Muscle of arm (tissue), 12 donors: ENCODE data around the gene WWOX. TPM values are rescaled to one million over a fixed set of nuclear protein-coding genes. Genes with fewer than 3 reads are reported as not detected.

Experiments used
- DNase-seq: peaks from one replicate; pipeline ENCODE4 v3.0.0-alpha.2; 2013
- polyA plus RNA-seq, 12 donors: library from polyadenylated mRNA; unstranded; fragments of 120-200 nt; gene quantifications; one replicate each; pipeline ENCODE4 v1.2.1, GENCODE V29; 2013; ENCODE audit not compliant: insufficient read length in 12 of 12

The WWOX gene
- polyA plus RNA-seq, 12 donors = 7.4 to 17.2 (median 10.9) TPM; not detected in 2

DNA sequence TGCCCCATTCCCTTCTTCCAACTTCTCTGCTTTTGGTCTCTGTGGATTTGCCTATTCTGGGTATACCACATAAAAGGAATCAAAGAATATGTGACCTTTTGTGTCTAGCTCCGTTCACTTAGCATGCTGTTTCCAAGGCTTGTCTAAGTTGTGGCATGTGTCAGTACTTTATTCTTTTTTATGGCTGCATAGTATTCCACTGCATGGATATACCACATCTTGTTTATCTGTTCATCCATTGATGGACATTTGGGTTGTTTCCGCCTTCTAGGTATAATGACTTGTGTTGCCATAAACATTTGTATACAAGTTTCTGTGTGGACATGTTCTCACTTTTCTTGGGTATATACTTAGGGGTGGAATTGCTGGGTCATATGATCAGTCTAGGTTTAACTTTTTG is 1068.4 kb downstream of the WWOX start:
- DNase-seq = no peak

- DNase-seq = no peak
Measured at GRCh38 chr16:79168321-79168720, 1068.9 kb downstream of the WWOX start.

DNA sequence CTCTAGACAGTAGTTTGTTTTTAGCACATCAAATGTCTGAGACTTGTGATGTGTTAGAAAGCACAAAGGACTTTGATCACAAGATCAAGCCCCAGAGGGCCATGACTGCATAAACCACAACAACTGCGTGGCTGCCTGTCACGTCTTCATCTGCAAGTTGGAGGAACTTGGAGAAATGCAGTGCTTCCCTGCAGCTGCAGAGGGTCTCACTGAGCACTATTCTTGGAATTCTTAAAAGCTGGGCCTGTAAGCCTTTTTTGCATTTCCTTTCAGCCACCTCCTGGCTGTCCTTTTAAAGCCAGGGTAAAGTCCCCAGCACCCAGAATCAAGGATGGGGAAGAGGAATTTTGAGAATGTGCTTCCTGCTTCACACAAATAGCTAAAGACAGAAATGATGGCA is 1069.8 kb downstream of the WWOX start:
- no peak for DNase-seq

- no peak for DNase-seq
Measured at GRCh38 chr16:79170555-79171246, 1071.2 kb downstream of the WWOX start.

GRCh38 chr16:79171504-79171903 is 1072.0 kb downstream of the WWOX start:
- DNase-seq = no peak

DNA sequence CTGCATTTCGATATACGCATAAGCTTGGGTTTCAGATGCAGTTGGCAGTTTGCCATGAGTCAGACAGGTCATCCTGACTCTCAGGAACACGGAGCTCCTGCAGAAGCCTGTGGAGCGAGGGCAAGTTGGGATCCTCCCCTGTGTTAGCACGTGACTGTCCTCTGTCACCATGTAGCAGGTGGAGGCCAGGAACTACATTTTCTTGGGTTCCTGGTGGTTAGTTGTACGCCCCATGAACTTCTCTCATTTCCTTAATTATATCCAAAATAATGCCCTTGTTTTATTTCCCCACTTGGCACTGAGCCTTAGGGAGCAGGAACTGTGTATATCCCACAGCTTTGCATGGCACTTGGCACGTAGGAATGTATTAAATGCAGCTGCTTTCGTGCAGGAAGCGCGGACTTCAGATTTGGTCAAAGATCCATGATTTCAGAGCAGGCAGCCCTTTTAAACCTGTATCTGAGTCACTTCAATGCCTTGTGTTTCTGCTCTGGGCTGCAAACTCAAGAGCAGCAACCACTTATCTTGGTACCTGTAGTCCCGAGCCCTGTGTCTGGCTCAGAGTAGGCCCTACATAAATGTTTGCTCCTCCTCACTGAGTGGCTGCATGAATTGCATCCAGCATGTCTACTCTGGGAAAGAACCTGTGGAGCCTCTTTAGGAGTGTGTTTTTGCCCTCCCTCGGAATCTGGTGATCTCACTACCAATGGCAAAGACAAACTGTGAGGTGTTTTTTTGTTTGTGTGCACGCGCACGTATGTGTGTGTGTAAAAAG is 1072.7 kb downstream of the WWOX start:
- DNase-seq = no peak

DNA sequence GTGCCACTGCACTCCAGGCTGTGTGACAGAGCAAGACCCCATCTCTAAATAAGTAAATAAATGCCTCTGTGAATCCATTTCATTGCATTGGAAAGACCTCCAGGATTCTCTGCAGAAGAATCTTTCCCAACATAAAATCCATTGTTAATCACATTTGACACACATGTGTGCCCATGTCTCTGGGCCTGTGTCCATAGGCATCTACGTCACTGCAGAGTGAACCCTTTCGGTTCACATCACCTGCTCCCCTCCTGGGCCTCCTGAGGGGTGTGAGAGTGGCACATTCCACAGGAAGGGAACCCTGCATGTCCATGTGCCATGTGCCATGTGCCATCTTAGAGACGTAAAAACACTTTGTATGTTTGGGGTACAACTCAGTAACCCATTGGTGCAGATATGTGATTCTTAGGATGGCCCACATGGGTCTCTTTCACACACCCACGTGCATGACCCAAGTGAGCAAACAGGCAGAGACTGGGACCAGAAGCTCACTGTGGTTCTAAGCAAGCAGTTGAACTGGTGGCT is 1073.6 kb downstream of the WWOX start:
- DNase-seq = no peak

DNA sequence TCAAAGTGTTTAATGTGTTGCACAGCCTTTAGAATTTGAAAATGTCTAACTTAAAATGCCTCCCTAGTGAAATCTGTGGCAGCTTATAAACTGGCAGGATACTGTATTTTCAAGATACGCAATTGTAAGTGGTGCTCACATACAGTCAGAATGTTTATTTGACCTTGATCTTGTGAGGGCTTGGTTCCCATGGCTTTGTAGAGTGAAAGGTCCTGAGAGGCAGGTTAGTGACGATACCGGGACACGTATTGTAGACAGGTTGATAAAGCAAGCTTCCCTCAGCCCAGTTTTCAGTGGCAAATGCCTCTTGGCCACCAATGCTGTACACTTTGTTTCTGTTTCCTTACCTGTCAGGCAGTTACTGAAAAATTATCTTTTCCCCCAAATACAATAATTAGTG is 1074.5 kb downstream of the WWOX start:
- DNase-seq = no peak

DNA sequence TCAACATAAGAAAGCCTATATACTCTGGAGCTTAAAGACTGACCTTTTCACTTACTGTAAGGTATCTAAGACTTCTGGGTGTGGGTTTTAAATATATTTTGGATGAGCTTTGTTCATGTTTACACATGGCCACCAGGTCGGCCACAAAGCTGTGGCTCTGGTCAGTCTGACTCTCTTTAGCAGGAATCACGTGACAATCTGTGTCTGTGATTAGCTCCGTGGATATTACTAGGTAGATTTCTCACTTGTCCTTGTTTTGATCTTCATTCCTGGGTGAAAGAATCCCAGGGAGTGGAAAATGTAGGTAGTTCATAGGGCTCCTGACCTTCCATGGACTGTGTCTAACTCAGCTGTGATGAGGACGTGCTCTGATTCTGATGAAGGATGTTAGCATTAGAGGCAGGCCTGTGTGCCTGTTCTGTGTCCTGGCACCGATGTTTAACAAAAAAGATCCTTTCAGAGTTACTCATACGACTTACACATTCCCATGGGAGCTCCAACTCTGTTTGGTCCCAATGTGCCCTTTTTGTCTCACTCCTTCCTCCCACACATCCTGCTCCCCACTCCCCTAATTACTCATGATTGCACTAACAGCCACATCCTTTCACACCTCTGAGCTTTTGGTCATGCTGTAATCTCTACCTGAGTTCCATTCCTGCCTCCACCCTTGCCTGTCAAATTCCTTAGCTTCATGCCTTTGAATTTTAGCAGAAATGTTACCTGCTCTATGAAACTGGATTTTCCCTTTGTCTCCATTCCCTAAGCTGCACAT is 1076.0 kb downstream of the WWOX start:
- no peak for DNase-seq

DNA sequence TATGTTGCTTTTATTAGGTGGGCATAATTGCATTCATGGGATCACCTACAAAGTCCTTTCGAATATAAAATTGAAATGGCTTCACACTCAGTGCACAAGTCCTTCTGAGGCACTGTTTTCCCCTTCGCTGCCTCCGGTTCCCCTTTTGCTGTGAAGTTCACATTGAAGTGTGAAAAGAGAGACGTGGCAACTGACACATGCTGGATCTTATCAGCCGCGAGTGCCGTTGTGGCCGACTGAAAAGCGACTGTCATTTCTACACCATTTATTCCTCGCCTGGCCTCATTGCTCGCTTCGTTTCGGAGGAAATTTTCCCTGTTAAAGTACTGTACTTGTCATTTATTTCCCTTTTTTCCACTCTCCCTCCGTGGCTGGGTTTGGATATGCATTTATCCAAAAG is 1077.6 kb downstream of the WWOX start:
- no peak for DNase-seq

DNA sequence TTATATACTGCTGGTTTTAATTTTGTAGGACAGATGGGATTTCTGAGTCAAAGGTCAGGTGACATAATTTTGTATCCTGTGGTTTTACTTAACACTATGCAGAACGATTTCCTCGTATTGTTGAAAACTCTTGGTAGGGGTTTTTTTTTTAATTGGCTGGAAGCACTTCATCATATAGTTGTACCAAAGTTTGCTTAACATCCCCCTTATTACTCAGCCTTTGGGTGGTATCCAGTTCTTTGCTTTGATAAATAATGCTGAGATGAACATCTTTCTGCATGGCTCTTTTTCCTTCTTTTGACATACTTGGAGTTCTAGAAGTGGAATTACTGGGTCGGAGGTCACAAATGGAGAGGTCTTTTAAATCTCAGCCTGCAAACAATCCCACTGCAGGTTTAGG is 1082.0 kb downstream of the WWOX start:
- no peak for DNase-seq

GRCh38 chr16:79182616-79183015 is 1083.2 kb downstream of the WWOX start:
- DNase-seq = no peak

DNA sequence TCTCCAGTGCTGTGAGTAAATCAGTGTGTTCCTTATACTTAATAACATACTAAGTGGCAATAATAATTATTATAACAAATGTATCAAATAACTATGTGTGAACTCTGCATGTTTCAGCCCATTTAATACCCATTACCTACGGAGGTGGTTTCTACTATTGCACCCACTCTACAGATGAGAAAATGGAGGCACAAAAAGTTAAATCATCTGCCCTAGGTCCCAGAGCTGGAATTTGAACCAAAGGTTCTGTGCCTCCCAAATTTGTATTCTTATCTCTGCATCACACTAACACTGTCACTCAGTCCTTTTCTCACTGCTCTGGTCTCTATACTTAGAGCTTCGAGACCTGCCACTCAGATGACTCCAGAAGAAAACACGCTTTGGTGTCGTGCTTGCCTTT is 1084.1 kb downstream of the WWOX start:
- no peak for DNase-seq

GRCh38 chr16:79184464-79185030 is 1085.1 kb downstream of the WWOX start:
- DNase-seq = no peak

DNA sequence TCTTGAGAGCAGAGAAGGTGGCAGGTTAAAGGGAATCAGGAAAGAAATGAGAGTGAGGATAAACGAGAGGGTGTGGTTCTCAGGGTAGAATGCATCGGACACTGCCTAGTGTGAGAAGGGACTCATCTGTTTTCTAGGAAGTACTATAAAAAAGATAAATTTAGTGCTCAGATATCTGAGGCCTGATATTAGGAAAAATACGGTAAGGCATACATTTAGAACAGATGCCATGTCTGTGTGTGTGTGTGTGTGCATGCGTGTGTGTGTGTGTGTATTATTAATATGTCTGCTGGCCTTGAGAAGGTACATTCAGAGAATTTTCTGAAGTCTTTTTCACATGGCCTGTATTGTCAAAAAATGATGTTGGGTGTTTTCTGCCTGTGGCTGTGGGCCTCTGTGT is 1086.3 kb downstream of the WWOX start:
- DNase-seq = no peak

- no peak for DNase-seq
Measured at GRCh38 chr16:79186196-79186595, 1086.7 kb downstream of the WWOX start.

GRCh38 chr16:79188115-79188738 is 1088.8 kb downstream of the WWOX start:
- no peak for DNase-seq

GRCh38 chr16:79188739-79189122 is 1089.3 kb downstream of the WWOX start:
- no peak for DNase-seq

DNA sequence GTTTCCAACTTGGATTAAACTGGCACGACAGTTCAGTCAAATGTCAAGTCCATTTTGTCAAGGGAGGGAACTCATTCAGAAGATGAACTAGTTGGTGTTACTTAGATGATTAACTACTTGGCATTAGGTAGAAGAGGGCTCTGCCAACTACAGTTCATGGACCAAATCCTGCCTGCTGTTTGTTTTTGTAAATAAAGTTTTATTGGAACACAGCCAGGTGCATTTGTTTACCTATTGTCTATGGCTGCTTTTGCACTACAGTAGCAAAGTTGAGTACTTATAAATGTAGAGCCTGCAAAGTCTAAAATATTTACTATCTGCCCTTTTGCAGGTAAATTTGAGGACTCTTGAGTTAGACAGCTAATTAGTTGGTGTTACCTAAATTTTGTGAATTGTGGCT is 1091.1 kb downstream of the WWOX start:
- DNase-seq = no peak

DNA sequence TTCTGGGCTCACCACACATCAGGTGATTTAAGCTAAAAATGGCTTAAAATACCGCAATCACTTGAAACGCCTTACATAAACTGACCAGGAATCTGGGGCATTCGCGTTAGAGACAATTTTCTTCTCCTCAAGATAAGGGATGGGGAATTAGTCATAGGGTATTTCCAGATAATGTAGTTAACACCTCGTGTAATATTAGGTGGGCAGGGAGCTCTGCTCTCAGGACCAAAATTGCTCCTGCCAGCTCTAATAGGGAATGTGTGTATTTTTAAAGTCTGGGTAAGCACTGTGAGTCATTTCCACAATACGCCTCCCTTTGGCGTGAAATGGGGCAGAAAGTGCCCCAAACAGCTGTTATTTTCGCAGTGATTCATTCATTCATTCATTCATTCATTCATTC is 1092.5 kb downstream of the WWOX start:
- no peak for DNase-seq

DNA sequence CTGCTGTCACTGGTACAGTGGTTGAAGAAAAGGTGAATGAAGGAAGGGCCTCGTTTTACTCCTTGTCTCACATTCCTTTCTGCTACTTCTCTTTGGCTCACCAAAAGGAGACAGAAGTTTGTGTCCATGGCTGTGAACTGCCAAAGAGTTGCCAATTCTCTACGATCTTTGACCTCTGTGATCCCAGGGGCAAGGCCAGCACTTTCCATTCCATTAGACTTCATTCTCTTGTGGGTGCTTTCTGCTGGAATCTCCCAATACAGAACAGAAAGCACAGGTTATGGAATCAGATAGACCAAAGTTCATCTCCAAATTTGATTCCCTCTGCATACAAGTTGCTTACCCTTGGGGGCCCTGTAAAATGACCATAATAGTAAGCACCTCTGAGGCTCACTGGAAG is 1093.5 kb downstream of the WWOX start:
- no peak for DNase-seq

DNA sequence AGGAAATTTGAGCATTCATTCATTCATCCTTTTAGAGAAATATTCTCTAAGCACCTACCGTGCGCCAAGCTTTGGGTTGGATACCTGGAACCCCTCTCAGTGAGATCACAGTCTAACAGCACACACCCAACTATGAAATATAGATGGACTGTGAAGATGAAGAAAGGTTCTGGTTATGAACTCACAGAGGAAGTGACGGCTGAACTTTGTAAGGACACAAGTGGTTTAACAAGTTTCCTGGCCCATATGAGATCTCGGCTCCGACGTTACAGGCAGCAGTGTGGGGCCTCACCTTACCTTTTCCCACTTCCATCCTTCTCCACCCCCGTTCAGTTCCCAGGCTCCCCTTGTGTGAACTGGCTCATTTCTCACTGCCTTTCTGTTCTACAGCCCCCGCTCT is 1094.8 kb downstream of the WWOX start:
- DNase-seq = no peak
